Activated gamma-delta T cell (primary cell): ENCODE results near the gene ZNF555.
"Not testable (repeated sequence)": the region's sequence is repeated elsewhere in the genome, so short reads cannot be mapped to it uniquely, and the experiment has no call there.

Experiments
- DNase-seq: peaks from one replicate; lab custom pipeline; 2025; lab: John Stamatoyannopoulos, UW

Gene ZNF555

DNA sequence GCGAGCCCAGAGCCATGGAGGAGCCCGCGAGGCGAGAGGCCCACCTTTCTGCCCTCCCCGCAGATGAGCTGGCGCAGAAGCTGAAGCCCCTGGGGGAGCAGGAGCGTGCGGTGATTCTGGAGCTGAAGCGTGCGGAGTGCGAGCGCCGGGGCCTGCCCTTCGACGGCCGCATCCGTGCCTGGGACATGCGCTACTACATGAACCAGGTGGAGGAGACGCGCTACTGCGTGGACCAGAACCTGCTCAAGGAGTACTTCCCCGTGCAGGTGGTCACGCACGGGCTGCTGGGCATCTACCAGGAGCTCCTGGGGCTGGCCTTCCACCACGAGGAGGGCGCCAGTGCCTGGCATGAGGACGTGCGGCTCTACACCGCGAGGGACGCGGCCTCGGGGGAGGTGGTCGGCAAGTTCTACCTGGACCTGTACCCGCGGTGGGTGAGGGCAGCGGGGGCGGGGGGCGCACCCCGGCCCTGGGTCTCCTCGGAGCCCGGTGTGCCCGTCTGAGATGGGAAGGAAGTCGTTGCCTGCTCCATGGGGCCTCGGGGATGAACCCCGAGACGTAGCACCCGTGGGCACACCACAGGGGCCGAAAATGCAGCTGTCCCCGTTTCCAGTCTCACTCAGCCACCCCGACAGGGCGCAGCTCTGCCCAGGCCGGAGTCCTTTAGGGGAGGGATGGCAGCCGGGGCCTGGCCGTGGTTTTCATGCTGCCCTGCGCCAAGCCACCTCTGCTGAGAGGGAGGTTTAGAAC lies 33.7 kb upstream of the ZNF555 start:
- DNase-seq: no peak

DNA sequence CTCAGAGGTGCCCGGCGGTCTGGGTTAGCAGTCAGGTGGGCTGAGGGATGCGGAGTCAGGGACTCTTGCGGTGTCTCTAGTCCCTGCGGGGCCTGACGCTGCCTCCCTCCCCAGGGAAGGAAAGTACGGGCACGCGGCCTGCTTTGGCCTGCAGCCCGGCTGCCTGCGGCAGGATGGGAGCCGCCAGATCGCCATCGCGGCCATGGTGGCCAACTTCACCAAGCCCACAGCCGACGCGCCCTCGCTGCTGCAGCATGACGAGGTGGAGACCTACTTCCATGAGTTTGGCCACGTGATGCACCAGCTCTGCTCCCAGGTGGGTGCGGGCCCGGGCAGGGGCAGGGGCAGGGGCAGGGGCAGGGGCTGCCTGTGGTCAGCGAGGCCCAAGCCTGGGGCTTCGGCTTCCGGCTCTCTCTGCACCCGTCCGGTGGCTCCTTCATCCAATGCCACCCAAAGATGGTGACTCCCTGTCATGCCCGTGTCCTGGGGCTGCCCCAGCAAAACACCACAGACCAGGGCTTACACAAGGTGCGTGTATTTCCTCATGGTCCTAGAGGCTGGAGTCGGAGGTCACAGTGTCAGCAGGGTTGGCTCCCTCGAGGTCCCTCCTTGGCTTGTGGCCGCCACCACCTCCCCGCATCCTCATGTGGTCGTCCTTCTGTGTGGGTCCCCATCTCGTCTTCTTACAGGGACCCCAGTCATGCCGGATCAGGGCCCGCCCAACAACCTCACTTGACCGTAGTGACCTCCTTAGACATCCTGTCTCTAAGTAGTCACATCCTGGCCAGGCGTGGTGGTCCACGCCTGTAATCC lies 32.9 kb upstream of the ZNF555 start:
- no peak for DNase-seq

DNA sequence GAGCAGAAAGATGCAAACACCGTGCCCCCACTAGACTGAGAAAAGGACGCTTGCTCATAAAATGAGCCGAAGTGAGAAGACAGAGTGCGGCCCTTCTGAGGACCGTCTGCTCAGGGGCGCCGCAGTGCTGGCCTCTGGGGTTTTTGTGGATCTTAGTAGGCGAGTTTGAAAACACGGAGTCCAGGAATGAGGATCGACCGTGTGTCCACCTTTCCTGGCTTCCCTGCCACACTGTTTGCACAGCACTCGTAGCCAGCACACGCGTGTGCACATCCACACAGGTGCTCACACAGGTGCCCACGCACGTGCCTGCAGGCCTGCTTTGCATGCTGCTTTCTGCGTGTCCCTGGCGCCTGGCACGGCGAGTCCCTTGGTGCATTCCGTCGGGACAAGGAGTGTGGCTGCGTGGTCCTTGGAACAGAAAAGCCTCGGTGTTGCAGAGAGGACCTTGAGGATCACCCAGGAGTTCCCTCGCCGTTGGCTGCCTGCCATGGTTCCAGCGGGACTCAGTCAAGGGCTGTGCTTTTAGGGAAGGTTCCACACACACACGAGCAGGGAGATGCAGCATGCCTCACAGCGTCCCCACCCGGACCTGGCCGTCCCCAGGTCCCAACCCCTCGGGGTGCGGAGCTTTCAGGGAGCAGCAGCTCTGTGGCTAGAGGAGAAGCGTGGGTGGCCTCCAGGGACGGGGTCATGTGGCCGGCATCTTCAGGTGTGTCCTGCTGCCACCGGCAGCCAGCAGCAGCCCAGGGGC lies 31.7 kb upstream of the ZNF555 start:
- DNase-seq: no peak

DNA sequence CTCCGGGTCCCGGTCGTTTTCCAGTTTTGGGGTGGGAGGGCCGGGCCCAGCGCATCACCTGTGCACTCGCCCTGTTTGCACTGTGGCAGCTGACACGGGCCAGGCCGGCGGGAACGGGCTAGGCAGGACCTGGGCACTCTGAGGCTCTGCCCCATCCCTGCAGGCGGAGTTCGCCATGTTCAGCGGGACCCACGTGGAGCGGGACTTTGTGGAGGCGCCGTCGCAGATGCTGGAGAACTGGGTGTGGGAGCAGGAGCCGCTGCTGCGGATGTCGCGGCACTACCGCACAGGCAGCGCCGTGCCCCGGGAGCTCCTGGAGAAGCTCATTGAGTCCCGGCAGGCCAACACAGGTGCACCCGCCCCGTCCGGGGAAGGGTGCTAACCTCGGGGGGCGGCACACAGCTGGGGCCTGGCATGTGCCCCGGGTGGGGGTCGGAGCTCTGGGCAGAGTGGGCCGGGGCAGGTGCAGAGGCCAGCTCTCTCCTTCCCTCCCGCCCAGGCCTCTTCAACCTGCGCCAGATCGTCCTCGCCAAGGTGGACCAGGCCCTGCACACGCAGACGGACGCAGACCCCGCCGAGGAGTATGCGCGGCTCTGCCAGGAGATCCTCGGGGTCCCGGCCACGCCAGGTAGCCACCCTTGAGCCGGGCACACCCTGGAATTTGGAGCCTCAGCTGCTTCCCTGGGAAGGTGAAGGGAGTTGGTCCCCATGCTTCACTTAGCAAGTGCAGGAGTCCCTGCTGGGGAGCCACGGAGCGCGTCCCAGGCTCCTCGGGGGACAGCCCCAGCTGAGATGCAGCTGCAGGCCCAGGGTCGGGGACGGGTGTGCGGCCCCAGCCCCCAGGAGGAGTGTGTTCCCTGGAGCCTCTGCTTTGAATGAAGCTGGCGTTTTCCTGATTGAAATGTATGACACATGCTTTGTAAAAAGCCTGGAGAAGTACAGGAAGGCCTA lies 30.9 kb upstream of the ZNF555 start:
- no peak for DNase-seq

DNA sequence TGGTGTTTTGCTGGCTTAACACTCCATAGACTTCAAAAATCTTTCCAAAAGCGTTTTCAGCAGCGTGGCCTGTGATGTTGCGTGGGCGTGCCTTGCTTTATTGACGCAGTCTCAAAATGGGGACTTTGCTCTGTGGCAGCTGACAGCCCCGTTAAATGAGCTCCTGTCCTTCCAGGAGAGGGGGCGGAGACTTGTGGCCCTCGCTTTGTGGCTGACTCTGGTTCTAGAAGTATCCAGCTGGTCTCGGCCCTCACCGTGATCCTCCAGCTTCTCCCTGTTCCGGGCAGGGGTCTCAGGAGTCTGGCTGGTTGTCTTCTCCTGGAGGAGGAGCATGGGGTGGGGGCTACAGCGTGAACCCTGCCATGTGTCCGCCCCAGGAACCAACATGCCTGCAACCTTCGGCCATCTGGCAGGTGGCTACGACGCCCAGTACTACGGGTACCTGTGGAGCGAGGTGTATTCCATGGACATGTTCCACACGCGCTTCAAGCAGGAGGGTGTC lies 30.0 kb upstream of the ZNF555 start:
- DNase-seq: no peak

DNA sequence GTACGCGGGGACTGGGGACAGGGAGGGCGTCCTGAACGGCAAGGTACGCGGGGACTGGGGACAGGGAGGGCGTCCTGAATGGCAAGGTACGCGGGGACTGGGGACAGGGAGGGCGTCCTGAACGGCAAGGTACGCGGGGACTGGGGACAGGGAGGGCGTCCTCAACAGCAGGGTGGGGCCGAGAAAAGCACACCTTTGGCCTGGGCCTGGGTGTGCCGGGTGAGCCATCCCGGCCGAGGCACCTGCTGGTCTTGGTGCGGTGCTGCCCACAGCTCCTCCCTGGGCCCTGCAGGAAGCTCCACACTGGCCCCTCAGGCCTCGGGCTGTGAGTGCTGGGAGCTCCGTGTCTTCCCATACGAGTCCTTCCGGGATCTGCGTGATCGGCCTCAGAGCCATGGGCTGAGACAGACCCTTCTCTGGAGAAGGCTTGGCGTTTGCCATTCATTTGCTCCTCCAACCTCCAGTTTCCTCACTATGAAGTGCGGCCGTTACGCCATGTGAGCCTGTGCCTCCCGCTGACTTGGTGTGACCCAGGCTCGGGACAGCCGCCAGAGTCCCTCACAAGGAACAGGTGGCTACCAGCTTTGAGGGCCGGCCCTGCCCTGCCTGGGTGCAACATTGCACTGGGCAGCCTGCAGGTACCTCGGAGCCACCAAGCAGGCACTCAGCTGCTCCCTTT lies 29.4 kb upstream of the ZNF555 start:
- DNase-seq: no peak

DNA sequence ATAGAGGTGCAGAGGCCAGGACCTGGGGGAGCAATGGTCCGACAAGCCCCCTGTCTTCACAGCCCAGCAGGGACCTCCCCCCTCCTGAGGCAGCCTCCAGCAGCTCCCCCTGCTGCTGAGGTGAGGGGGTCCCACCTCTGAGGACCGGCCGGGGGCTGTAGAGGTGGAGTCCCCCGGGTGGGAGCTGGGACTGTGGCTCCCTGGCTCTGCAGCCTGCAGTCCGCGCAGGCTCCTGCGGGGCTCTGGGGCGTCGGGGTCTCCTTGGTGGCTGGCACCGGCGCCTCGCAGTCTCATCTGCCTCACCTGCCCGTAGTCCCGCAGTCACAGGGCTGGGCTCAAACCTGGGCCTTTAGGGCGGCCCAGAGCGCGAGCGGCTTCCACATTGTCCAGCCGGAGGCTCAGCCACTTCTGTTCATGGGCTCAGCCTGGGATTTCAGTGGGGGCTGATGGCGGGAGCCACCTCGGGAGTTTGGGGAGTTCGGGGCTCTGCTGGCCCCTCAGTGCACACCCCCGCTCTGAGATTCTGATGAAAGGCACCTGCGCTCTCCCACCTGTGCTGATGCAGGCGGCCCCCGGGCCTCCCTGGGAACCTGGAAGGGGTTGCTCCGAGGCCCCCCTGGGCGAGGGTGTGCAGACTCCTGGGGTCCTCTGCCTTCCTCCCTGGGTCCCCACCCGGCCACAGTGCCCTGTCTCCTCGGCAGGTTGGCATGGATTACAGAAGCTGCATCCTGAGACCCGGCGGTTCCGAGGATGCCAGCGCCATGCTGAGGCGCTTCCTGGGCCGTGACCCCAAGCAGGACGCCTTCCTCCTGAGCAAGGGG lies 28.7 kb upstream of the ZNF555 start:
- no peak for DNase-seq

DNA sequence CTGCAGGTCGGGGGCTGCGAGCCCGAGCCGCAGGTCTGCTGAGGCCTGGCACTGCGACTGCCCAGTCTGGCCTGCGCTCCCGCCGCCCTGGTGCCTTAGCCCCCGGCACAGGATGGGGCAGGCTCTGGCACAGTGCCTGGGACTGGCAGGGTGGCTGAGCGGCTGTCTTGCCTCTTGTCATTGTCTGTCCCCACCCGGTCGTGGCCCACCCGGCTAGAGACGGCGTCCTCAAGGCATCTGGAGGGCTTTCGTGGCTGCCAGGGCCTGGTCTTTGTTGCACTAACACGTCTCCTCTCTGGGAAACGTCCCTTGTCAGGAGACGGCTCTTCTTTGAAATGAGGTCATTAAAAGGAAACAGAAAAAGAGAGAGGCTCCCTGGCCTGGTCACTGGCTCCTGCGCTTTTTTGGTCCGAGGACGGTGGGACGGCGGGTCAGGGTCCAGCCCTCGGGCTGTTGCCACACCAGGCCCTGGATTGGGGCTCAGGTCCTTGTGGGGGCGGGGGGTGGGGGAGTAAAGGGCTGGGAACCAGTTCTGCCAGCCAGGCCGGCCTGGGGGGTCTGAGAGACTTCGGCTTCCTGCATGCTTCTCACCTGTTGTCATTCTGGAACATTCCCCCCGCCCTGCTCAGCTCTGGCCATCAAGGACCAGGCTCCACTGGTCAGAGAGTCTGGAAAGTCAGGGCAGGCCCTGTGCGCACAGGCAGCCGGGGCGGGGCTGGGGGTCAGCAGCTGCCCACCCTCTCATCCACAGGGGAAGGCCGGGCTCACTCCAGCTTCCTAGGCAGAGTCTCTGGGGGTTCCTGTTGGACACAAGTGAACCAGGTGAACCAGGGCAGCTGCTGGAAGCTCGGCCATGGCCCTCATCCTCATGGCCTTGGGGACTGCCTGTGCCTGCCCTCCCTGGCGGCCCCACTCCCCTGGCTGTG lies 27.8 kb upstream of the ZNF555 start:
- no peak for DNase-seq

DNA sequence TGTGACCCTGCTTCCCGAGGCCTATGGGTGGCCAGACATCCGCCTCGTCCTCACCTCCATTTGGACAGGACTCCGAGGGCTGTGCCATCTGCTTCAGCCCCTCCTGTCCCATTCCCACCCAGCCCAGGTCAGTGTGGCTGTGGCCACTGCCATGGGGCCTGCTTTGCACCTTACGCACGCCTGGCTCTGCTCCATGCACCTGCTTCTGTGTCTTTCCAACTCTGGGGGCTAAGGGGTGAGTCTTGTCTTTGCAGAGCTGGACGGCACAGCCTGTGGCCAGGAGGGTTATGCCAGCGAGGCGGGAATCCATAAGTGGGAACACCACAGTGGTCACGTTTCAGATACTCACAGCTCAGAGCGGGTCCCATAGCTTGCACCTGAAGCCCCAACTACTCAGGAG lies 26.8 kb upstream of the ZNF555 start:
- DNase-seq: no peak

DNA sequence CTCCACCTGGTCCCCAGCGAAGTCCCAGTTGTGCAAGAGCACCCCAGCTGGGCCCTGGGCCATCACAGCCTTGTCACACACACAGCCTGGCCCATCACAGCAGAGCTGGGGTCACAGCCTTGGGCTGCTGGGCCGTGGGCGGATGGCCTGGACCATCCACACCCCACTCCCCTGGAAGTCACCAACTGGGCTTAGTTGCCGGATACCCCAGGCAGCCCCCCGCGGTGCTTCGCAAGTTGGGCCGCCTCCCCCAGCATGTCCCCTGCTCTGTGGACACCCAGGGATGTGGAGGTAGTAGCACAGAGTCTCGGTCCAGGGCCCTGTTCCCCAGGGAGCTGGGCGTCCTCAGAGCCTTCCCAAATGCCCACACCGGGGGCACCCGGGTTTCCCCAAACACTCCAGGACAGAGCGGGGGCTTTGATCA lies 26.1 kb upstream of the ZNF555 start:
- DNase-seq: no peak

DNA sequence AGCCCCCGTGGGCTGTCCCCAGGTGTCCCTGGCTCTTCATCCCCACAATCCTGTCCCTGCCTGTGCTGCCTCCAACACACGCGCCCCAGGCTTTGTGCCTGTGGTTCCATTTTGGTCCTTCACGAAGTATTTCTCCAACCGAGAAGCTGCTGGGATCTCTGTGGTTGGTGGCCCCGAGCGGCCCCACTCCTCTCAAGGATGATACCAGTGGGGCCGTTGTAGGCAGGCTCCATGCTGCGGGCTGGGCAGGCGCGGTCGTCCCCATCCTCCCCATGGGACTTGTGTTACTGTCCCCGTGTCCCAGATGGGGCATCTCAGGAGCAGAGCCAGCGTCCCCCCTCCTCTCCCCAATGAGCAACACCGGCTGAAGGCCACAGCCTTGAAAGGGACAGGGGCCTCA lies 25.4 kb upstream of the ZNF555 start:
- no peak for DNase-seq

DNA sequence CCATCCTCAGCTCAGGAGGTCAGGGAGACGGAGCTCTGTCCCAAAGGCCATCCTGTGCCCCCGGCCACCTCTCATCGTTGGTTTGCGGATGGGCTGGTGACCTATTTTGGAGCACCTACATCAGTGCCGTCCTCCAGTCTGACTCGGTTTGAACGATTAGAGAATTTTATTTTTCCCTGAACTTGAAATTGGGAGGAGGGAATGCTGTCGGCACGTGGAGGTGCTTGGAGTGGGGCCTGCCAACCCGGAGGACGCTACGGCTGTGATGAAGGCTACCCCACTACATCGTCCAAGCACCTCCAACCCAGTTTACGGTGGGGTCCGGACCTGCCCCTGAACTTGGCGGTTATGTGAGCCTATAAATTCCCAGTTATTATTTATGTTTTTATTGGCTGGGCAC lies 24.6 kb upstream of the ZNF555 start:
- no peak for DNase-seq

DNA sequence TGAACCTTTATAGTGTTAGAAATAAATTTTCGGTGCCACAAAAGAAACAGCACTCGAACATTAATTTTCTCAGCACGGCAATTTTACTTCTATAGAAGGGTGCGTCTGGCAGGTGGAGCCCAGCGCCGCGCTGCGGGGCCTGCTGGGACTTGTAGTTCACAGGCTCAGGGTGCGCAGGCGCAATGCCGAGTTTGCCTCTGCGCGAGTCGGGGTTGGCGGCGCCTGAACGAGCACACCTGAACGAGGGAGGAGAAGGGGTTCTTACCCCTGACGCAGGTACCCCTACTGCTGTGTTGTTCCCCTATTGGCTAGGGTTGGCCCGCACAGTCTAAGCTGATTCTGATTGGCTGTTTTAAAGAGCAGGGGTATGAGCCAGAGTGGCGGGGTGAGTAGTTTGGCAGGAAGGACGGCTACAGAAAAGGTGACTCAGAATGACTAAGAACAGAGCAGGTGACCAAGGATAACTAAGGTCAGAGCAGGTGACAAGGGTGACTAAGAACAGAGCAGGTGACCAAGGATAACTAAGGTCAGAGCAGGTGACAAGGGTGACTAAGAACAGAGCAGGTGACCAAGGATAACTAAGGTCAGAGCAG lies 23.9 kb upstream of the ZNF555 start:
- DNase-seq: not testable (repeated sequence)

DNA sequence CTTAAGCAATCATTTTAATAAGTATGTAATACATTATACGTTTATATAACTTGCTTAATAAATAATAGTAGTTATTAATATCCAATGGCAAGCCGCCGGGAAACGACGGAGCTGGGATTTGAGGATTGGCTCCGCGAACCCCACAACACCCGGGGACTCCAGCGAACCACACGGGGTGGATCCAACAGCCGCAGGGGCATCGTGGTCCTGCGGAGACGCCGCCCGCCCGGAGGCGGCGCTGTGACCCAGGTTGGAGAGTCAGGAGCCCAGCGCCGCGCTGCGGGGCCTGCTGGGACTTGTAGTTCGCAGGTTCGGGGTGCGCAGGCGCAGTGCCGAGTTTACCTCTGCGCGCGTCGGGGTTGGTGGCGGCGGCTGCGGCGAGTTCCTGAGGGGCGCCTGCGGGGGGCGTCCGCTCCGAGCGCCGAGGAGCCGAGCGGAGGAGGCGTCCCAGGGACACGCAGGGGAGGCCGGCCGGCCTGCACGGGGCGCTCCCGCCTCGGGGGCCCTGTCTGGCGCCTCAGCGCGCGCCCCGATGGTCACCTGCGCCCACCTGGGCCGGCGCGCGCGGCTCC lies 21.6 kb upstream of the ZNF555 start, which contains the start of gene ZNF554:
TSS of gene ZNF554 (plus strand) at position 329 of the 572 bp plus-strand sequence. CDS start at position 533, 204 bp downstream.
- DNase-seq: peak; percentile 97

DNA sequence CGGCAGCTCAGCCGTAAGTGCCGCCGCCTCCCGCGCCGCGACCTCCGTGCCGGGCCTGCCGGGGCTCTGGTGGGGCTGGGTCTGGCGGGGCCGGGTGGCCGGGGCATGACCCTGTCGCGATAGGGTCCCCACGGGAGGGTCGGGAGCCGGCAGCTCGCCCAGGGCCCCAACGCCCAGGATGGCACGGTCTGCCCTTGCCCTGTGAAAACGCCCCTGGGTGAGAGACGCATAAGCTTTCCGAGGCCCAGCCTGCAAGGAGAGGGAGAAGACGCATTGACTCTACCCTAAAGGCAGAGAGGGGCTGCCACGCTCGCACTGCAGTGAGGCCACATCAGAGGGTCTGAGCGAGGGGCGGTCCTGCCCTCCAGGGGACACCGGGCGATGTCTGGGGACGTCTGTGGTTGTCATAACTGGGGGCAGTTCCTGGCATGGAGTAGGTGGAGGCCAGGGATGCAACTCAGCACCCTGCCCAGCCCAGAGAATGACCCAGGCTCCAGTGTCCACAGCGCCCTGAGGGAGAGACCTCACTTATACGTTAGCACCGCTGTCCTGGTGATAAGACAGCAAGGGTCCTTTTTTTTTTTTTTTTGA lies 21.1 kb upstream of the ZNF555 start:
- no peak for DNase-seq

DNA sequence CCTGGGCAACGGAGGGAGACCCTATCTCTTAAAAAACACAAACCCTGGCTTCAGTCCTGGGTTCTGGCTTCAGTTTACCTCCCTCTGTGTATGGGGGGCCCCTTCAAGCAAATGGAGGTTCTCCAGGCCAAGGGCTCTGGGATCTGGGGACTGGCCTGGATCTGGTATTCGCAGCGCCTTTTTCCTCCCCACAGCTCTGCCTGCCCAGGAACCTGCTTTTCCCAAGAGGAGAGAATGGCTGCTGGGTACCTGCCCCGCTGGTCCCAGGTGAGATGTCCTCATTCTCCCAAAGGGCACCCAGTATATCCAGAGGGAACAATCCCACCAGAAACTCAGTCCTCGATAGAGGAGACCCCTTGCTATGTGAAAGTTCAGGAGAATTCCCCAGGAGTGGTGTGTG lies 18.4 kb upstream of the ZNF555 start:
- DNase-seq: no peak

DNA sequence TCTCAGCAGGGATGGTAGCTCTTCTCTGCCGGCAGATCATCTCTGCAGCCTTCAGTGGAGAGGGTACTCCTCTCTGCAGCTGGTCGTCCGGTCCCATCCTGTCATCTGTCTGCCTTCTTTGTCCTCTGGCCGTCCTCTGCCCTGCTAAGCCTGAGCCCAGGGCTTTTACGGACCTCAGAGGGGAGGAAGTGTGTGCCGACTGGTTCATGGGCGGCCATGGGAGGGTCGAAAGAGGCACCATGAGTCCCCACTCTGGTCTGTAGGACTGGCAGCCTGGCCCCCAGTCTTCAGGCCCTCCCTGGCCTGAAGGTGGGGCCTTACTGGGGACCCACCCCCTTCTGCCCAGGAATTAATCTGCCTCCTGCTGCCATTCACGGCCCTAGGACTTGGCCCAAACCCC lies 17.6 kb upstream of the ZNF555 start:
- DNase-seq: no peak
